ENCODE measurements around the gene TUBA1C. TPM values are rescaled to one million over a fixed set of nuclear protein-coding genes. Genes with fewer than 3 reads are reported as not detected.

TUBA1C gene
- total and polyA plus RNA-seq, 2 of the 8 experiments (the other 6 are each of a cell fraction or from before 2014, with no cell fraction given): 504 to 3,101 TPM

- no peak for TF ChIP-seq GABPA (IDR thresholded peaks at IDR 0.05; ENCODE audit: borderline replicate concordance, insufficient read depth, low read length)
- TF ChIP-seq SUZ12 (IDR thresholded peaks at IDR 0.05; ENCODE audit: low read length): no peak
- no peak for TF ChIP-seq TEAD4 (IDR thresholded peaks at IDR 0.05; ENCODE audit: low read depth, low read length)
- no peak for TF ChIP-seq SIRT6 (IDR thresholded peaks at IDR 0.05; ENCODE audit: low read length)
- TF ChIP-seq SRF (IDR thresholded peaks at IDR 0.05; ENCODE audit: low read depth, low read length): no peak
- no peak for TF ChIP-seq EP300 (IDR thresholded peaks at IDR 0.05; ENCODE audit: borderline replicate concordance in 1 of 2, low read depth in 2 of 2, low read length in 2 of 2)
Observed at GRCh38 chr12:49220972-49221371, 43.9 kb upstream of the TUBA1C start (continued).

Data from H1 (cell line).